HG03432 (cell line): Measurements from ENCODE around the gene BANP.
"Not testable (repeated sequence)": the region's sequence is repeated elsewhere in the genome, so short reads cannot be mapped to it uniquely, and the experiment has no call there.

ENCODE experiments used
- ATAC-seq: cut with Tn5 transposase; IDR thresholded peaks from one replicate; pipeline ENCODE4 v1.9.1; 2021; ENCODE audit warnings: mild to moderate bottlenecking, moderate library complexity; ENCODE audit not compliant: unreplicated experiment

The BANP gene

DNA sequence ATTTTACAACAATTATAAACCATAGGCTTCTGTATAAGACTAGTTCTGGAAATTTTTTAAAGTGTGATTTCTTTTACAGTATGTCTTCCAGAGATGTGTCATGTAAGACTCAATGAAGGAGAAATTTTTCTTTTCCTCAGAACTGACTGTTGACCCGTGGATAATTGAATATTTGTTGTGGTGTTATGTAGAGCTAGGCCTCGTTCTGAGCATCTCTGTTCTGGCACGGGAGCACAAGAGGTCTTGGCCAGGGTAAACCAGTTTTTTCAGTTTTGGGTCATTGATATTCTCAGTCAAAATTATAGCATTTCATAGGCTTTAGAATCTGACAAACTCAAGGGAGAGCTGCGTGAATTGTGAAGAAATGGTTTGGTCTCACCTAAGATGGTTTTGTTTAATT, 39.0 kb downstream of the BANP start:
- ATAC-seq, result not testable (repeated sequence)

- ATAC-seq, result not testable (repeated sequence)
These were observed 40.9 kb downstream of the BANP start for GRCh38 chr16:87992142-87992541.

DNA sequence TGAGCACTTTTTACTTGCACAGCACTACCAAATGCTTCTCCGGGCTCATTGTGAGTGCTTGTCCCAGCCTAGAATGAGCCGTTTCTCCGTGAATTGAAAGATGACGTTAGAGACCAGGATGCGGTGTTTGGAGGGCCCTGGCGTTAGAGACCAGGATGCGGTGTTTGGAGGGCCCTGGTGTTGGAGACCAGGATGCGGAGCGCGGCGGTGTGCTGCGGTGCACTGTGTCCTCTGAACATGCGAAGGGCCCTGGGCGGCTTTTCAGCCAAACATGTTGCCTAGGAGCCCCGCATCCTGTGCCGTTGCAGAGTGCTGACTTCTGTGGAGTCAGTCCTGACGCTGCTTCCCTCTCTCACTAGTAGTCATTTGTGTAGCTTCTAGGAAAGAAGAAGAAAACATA, 42.7 kb downstream of the BANP start:
- no peak for ATAC-seq

DNA sequence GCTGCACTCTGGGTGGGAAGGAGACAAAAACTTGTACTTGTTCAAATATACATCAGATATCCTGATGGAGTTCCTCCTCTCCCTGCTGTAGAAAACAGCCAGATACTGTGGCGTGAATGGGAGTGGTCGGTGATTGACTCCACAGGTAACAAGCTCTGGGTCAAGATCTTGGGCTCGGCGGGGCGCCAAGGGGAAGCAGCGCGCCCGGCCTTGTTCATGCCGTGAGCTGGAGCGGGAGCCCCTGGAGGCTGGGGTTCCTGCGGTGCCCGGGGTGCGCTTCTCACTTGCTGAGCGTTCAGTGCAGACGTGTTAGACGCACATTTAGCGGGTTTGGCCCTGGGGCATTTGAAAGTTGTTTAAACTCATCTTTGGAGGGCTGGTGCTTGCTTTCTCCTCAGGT, 44.4 kb downstream of the BANP start:
- ATAC-seq, result no peak

GRCh38 chr16:87996962-87997880, 46.0 kb downstream of the BANP start:
- no peak for ATAC-seq

DNA sequence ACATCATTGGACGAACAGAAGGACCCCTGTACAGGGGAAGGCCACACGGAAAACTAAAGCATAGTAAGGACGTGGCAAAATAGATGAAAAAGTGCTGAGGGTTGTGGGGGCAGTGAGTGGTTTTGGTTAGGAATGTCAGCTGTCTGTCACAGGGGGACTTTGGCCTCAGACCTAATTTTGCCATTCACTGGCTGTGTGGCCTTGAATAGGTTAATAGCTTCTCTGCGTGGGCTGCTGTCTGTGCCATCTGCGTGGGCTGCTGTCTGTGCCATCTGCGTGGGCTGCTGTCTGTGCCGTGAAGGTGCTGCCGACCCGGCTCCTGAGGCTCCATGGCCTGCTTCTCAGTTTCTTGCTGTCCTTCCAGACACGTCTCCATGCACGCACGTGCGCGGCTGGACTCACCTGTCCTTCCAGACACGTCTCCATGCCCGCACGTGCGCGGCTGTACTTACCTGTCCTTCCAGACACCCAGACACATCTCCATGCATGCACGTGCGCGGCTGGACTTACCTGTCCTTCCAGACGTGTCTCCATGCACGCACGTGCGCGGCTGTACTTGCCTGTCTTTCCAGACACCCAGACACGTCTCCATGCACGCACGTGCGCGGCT, 47.1 kb downstream of the BANP start:
- not testable (repeated sequence) for ATAC-seq

- not testable (repeated sequence) for ATAC-seq
These were observed 47.8 kb downstream of the BANP start for GRCh38 chr16:87998992-87999391.

DNA sequence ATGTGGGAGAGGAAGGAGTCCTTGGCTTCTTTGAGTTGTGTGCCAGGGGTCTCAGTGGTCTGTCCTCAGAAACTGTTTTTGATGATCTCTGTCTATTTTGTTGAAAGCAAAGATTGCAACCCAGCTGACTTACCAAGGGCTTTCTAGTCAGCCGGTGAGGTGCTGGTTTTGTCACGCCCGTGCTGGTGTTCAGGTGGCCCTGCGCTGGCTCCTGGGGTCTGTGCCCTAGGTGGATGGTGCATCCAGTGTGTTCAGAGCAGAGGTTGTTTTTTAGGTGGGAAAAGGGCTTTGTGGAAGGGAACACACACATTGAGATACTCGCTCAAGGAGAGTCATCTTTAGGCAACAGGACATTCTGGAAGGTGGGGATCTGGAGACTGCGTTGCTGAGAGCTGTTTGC, 51.0 kb downstream of the BANP start:
- no peak for ATAC-seq

DNA sequence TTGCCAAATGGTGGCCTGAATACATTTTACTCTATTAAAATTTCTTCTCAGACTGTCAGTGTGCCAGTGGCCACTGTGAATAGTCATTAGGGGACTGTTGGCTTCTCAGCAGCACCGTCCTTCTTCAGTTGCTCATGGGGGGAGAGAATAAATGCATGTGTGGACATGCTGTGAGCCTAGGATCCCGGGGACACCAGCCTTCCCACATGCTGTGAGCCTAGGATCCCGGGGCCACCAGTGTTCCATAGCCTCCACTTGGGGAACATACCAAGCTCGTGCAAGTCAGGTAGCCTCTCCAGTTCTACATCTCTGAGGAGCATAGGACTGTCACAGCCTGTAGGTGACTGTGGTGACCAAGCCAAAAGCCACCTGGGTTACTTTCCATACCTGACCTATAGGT, 51.5 kb downstream of the BANP start:
- ATAC-seq, result no peak

GRCh38 chr16:88003316-88003715, 52.1 kb downstream of the BANP start:
- ATAC-seq, result no peak

GRCh38 chr16:88003736-88004135, 52.5 kb downstream of the BANP start:
- no peak for ATAC-seq

GRCh38 chr16:88004391-88004790, 53.2 kb downstream of the BANP start:
- ATAC-seq, result no peak

DNA sequence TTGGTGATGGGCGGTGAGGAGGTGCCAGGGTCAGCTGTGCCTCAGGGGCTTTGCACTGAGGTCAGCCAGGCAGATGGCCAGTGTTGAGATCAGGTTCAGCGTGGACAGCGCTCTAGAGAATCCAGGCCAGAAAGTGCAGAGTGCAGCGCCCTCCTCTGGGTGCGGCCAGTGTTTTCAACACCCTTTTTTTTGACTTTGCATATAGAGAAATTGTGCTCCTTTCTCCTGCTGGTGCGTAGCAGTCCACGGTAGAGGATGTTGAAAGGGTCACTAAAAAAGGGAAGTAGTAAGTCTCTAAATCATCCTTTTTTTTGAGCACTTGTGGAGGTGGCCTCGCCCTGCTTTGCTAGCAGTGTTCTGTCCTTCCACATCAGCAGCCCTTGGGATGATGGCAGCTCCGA, 53.9 kb downstream of the BANP start:
- no peak for ATAC-seq

- ATAC-seq, result no peak
These were observed 54.7 kb downstream of the BANP start for GRCh38 chr16:88005968-88006367.

DNA sequence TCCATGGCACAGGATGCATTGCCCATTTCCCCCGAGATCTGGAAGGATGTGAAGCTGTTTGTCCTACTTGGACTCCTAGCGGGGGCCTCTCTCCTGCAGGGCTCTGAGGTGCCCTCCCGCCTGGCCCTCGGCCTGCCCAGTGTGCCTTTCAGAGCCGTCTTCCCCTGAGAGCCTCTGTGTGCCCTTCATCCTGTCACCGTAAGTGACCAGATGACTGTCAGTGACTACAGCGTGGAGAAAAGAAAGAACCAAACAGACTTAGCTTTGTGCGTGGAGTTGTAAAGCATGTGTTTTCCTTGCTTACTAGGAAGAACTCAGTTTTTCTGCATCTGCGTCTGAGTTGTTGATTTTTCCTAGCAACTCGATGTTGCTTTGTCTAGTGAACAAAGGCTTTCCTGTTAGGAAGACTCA, 56.1 kb downstream of the BANP start:
- ATAC-seq, result no peak

- no peak for ATAC-seq
These were observed 57.6 kb downstream of the BANP start for GRCh38 chr16:88008840-88009239.

DNA sequence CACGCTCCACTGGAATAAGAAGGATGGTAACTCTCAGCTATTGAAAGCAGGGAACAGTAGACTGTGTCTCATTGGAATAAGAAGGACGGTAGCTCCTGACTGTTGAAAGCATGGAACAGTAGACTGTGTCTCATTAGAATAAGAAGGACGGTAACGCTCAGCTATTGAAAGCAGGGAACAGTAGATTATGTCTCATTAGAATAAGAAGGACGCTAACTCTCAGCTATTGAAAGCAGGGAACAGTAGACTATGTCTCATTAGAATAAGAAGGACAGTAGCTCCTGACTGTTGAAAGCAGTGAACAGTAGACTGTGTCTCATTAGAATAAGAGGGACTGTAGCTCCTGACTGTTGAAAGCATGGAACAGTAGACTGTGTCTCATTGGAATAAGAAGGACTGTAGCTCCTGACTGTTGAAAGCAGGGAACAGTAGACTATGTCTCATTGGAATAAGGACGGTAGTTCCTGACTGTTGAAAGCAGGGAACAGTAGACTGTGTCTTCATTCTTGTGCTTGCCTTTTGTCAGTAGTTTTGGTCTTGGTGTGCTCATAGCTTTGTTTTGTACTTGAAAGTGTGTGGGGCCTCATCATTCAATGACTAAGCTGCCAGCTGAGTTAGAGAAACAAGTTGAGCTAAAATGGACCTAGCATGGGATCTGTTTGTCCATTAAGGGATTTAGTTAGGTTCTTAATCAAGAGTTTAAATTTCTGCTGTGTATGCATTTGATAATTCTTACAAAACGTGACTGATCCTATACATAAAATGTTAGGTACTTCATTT, 58.5 kb downstream of the BANP start:
- no peak for ATAC-seq

DNA sequence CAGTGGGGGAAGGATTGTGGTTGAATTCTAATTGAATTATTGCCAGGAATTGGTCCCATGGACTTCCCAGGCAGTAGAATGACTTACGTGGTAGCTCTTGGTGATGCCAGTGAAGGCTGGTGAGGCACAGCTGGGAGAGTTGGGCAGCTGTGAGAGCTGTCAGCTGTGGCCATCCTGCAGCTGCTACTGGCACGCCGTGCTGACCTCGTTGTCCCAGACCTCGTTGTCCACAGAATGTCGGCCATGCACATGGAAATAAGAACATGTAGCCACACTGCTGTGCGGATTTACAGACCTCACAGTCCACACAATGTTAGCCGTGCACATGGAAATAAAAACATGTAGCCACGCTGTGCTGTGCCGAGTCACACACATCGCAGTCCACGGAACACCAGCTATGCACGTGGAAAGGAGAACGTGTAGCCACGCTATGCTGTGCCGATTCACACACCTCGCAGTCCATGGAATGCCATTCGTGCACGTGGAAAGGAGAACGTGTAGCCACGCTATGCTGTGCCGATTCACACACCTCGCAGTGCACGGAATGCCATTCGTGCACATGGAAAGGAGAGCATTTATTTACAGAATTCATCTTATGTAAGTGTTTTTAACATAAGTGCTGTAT, 59.2 kb downstream of the BANP start:
- ATAC-seq, result no peak

GRCh38 chr16:88010968-88011483, 59.8 kb downstream of the BANP start:
- no peak for ATAC-seq

- no peak for ATAC-seq
These were observed 61.1 kb downstream of the BANP start for GRCh38 chr16:88012360-88012759.

GRCh38 chr16:88013091-88013609, 61.9 kb downstream of the BANP start:
- ATAC-seq, result no peak
